ENCODE results near the gene RGS5. TPM values are rescaled to one million over a fixed set of nuclear protein-coding genes. Genes with fewer than 3 reads are reported as not detected.

Gene RGS5
- total RNA-seq, 3 donors from 2014 or later, result 22.0 to 156 (median 23.4) TPM

DNA sequence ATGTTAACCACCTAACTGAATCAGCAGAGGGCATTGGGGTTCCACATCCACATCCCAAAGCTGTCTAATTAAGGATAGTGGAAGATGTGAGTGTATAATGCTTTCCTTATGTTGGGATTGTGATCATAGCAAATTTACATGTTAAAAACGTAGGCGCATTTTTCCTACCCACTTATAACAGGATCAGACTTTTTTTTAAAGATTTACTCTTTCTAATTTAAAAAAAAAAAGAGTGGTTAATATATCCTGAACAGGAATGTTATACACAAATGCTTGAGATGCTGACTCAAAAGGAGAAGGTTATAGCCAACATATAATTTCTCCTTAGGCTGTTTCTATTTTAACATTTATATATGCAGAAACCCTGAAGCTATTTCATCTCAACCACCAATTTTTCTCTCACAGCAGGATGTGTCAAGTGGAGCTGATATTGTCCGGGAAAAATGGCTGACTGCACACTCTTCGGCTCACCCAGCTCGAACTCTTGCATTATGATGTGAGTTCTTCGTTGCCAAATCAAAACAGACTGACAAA is 40.3 kb downstream of the RGS5 start:
- Histone ChIP-seq H3K4me3 (no peak overlapping the region), H3K4me1 (ENCODE audit: low read depth) (no peaks in the 10 kb centered on the region), H3K36me3 (ENCODE audit: low read depth) (no peaks in the 10 kb centered on the region), H3K9me3 (no peaks in the 10 kb centered on the region)
- intact Hi-C loops (cut with DNase I, micrococcal nuclease), result no loop called here
- TF ChIP-seq, protein P1, sequence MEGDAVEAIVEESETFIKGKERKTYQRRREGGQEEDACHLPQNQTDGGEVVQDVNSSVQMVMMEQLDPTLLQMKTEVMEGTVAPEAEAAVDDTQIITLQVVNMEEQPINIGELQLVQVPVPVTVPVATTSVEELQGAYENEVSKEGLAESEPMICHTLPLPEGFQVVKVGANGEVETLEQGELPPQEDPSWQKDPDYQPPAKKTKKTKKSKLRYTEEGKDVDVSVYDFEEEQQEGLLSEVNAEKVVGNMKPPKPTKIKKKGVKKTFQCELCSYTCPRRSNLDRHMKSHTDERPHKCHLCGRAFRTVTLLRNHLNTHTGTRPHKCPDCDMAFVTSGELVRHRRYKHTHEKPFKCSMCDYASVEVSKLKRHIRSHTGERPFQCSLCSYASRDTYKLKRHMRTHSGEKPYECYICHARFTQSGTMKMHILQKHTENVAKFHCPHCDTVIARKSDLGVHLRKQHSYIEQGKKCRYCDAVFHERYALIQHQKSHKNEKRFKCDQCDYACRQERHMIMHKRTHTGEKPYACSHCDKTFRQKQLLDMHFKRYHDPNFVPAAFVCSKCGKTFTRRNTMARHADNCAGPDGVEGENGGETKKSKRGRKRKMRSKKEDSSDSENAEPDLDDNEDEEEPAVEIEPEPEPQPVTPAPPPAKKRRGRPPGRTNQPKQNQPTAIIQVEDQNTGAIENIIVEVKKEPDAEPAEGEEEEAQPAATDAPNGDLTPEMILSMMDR (IDR thresholded peaks at IDR 0.05), result no peak
- no peak for ATAC-seq
- no peak for DNase-seq

DNA sequence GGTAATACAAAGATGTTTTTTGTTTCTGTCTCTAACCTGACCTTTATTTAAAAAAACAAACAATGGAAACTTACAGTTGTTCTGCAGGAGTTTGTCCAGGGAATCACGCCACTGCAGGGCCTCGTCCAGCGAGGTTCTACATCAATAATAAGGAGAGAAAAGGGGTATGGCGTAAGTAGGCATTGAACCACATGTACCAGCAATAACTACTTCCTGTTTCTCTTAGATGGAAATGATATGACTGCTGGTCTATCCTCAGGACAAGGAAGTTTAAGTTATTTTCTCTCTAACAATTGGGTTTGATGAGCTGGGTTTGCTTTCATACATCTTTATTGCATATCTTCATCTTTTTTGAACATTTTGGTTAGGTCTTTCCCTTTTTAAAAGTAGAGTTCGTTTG is 40.9 kb downstream of the RGS5 start:
- Histone ChIP-seq H3K36me3 (ENCODE audit: low read depth) (no peaks in the 10 kb centered on the region), H3K9me3 (no peaks in the 10 kb centered on the region), H3K4me1 (ENCODE audit: low read depth) (no peaks in the 10 kb centered on the region), H3K4me3 (no peak overlapping the region)
- intact Hi-C loops (cut with DNase I, micrococcal nuclease), result no loop called here
- no peak for DNase-seq
- ATAC-seq, result no peak
- TF ChIP-seq, protein P1 (IDR thresholded peaks at IDR 0.05), result no peak

DNA sequence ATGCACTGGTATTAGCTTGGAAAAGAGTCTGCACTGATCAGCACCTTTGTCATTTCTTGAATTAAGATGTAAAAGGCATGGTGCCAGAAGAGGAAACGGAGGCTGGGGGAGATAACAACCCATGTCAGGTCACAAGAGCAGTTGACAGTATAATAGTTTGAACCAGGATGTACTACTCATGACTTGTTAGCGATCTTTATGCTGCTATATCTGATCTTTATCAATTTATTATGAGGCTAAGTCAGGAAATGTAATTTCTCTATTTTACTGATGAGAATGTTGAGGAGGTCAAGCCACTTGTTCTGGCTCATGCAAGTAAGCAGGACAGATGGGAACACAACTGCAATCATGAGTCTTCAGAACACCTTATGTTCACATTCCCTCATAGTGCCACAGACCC is 41.4 kb downstream of the RGS5 start:
- Histone ChIP-seq H3K9me3 (no peaks in the 10 kb centered on the region), H3K4me1 (ENCODE audit: low read depth) (no peaks in the 10 kb centered on the region), H3K36me3 (ENCODE audit: low read depth) (no peaks in the 10 kb centered on the region), H3K4me3 (no peak overlapping the region)
- intact Hi-C loops (cut with DNase I, micrococcal nuclease), result no loop called here
- TF ChIP-seq, protein P1 (IDR thresholded peaks at IDR 0.05), result no peak
- DNase-seq (no peak), ATAC-seq (no peak)

DNA sequence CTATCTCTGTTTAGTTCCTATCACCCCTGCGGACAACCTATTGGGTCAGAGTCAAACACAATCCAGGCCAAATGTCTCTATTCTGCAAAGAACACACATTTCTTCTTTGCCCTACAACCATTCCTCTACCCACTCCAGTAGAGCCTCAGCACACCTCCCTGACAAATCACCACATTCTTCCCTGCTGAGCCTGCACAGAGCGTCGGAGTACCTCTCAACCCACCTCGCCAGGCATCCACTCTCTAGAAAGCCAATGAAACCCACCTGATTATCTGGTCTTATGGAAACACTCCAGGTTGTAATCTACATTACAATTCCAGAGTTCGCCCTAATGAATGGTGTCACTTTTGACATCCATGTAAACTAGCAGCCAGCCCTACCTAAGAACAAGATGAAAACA is 47.1 kb downstream of the RGS5 start:
- TF ChIP-seq, protein P1 (IDR thresholded peaks at IDR 0.05), result no peak
- H3K9me3 ChIP-seq, result no peaks in the 10 kb centered on the region
- H3K36me3 ChIP-seq (ENCODE audit: low read depth), result no peaks in the 10 kb centered on the region
- DNase-seq (no peak), ATAC-seq (no peak)
- no peak overlapping the region for H3K4me3 ChIP-seq
- intact Hi-C loops (cut with DNase I, micrococcal nuclease), result no loop called here
- no peaks in the 10 kb centered on the region for H3K4me1 ChIP-seq (ENCODE audit: low read depth)

DNA sequence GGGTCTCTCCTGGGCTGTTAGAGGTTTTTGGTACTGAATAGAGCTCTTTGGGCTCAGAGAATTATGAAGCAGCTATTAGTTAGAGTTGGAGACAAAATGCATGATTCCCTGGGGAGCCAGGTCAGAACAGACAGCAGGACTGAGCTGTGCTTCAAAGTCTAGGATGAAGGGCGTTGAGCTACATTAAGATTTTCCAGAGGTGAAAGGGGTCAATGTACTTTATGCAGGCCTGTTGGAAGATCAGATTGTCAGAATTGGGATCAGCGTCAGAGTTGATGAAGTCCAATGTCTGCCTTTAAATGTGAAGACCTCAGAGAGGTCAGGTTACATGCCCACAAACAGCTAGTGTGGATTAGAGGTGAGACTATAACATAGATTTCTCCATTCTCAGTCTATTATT is 53.8 kb downstream of the RGS5 start:
- TF ChIP-seq, protein P1 (IDR thresholded peaks at IDR 0.05), result no peak
- no peaks in the 10 kb centered on the region for H3K36me3 ChIP-seq (ENCODE audit: low read depth)
- no peaks in the 10 kb centered on the region for H3K9me3 ChIP-seq
- DNase-seq (no peak), ATAC-seq (no peak)
- intact Hi-C loops (cut with DNase I, micrococcal nuclease), result no loop called here
- no peaks in the 10 kb centered on the region for H3K4me1 ChIP-seq (ENCODE audit: low read depth)
- H3K4me3 ChIP-seq, result no peak overlapping the region

DNA sequence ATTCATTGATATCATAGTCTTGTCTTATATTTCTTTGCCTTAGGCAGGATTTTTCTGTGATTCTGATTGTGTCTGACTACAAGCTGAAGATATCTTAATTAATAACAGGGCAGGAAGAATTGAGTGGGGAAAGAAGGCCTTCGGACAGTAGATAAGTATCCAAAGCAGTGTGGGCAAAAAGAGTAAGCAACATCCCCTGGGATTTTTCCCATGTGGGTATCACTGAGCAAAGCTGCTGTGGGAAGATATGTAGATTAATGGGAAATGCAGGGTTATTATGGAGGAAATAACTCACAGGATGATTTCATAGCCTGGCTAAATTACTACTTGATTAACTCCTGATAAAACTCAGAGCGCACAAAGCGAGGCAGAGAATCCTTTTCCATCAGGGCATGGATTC is 55.7 kb downstream of the RGS5 start:
- Histone ChIP-seq H3K4me3 (no peak overlapping the region), H3K9me3 (no peaks in the 10 kb centered on the region), H3K4me1 (ENCODE audit: low read depth) (no peaks in the 10 kb centered on the region), H3K36me3 (ENCODE audit: low read depth) (no peaks in the 10 kb centered on the region)
- ATAC-seq (no peak), DNase-seq (no peak)
- TF ChIP-seq, protein P1 (IDR thresholded peaks at IDR 0.05), result no peak
- intact Hi-C loops (cut with DNase I, micrococcal nuclease), result no loop called here

All from mucosa of descending colon (tissue), 3 donors.